Cardiac muscle cell (in vitro differentiated cells and primary cell): ENCODE data around the gene CBY2. TPM values are rescaled to one million over a fixed set of nuclear protein-coding genes. Genes with fewer than 3 reads are reported as not detected.
A peak's percentile ranks its signal among the peaks of the same experiment; 100 is the strongest.

Experiments
- DNase-seq, 2 donors: peaks; one replicate each; pipeline versions ENCODE4 v3.0.0 to v3.0.0-alpha.2; 2010 to 2017; ENCODE audit warnings: low read depth in 1 of 2, low spot score in 1 of 2
- H3K27ac ChIP-seq: fragments of 200-600 bp; sonication (generic); 2 replicates; pipeline ENCODE4 v1.5.1; 2016
- H3K27me3 ChIP-seq: fragments of 200-600 bp; sonication (generic); 2 replicates; pipeline ENCODE4 v1.6.0; 2016; ENCODE audit warnings: control low read depth
- H3K36me3 ChIP-seq: fragments of 200-600 bp; sonication (generic); 2 replicates; pipeline ENCODE4 v1.5.1; 2016; ENCODE audit warnings: control low read depth
- H3K4me1 ChIP-seq: fragments of 200-600 bp; sonication (generic); 2 replicates; pipeline ENCODE4 v1.8.1; 2017; ENCODE audit warnings: low read depth, mild to moderate bottlenecking, mixed run types
- H3K4me3 ChIP-seq: fragments of 200-600 bp; sonication (generic); 2 replicates; pipeline ENCODE4 v1.5.1; 2016; ENCODE audit warnings: mild to moderate bottlenecking
- H3K9me3 ChIP-seq: fragments of 200-600 bp; sonication (generic); 2 replicates; pipeline ENCODE4 v1.5.1; 2017; ENCODE audit warnings: low read depth, mild to moderate bottlenecking, control low read depth
- polyA plus RNA-seq: library from polyadenylated mRNA; unstranded; fragments of >200 nt; fragmentation: Nextera tagmentation; extraction: Ambion mirVana; gene quantifications from 2 replicates; pipeline ENCODE4 v1.2.1, GENCODE V29; 2016
- total RNA-seq: library from RNA; depleted of rRNA; stranded (reverse); fragments of >200 nt; gene quantifications from 2 replicates; pipeline ENCODE4 v1.2.3, GENCODE V29; 2016
- TF ChIP-seq, protein P1 (sequence below): IDR thresholded peaks from 2 replicates; pipeline ENCODE4 v1.5.1; 2012; ENCODE audit warnings: low read depth, mild to moderate bottlenecking, low read length

Gene CBY2
- total and polyA plus RNA-seq, 2 experiments from 2014 or later = 0.35 TPM; not detected in 1

DNA sequence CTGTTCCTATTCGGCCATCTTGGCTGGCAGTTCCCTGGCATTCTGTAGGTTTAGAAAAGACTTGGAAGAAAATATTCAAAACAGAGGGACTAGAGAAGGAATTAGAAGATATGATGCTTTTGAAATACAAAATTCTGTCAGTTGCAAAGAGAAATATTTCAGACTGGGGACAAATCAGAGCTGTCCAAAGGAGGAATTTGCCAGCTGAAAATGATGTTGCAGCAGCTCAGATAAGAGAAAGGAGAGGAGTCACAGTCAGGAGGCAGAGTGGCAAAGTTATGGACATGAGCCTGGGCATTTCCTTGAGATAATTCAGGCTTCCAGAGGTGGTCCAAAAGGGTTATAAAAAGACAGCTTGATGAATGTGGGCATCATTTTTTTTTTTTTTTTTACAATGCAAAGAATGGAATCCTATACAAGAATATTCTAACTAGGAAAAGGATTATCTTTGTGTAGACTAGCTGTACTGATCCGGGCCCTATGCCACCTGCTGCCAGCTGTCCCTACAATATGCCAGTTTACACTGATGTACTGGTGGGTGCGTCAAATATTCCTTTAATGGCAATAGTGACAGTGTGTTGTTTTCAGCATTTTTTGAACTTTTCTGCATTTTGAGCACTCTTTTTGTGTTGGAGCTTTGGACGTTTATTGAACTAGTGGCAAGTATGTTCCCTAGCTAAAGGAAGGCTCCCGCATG is 31.8 kb upstream of the CBY2 start:
- Histone ChIP-seq H3K4me3 (no peak overlapping the region), H3K36me3 (no peaks in the 10 kb centered on the region), H3K4me1 (peaks cover 36% of the 10 kb centered on the region), H3K27ac (no peak overlapping the region), H3K9me3 (no peaks in the 10 kb centered on the region), H3K27me3 (no peaks in the 10 kb centered on the region)
- TF ChIP-seq, protein P1, sequence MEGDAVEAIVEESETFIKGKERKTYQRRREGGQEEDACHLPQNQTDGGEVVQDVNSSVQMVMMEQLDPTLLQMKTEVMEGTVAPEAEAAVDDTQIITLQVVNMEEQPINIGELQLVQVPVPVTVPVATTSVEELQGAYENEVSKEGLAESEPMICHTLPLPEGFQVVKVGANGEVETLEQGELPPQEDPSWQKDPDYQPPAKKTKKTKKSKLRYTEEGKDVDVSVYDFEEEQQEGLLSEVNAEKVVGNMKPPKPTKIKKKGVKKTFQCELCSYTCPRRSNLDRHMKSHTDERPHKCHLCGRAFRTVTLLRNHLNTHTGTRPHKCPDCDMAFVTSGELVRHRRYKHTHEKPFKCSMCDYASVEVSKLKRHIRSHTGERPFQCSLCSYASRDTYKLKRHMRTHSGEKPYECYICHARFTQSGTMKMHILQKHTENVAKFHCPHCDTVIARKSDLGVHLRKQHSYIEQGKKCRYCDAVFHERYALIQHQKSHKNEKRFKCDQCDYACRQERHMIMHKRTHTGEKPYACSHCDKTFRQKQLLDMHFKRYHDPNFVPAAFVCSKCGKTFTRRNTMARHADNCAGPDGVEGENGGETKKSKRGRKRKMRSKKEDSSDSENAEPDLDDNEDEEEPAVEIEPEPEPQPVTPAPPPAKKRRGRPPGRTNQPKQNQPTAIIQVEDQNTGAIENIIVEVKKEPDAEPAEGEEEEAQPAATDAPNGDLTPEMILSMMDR = no peak
- no peak for DNase-seq

DNA sequence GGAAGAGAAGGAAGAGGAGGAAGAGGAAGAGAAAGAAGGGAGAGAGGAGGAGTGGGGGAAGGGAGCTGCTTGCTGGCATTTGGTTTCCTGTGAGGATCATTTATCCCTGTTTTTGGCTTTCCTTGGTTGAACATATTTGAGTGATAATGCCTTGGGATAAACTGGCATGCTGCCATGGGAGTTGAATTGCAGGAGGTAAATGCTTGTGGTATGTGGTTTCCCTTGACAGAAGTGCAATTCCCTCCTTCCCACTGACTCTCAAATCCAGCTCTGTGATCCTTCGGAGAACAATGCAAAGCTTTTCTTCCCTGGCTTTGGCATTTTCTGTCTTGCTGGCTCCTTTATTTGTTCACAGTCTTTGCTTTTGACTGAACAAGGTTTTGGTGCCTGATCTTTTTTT is 27.2 kb upstream of the CBY2 start:
- H3K4me3 ChIP-seq = no peak overlapping the region
- H3K4me1 ChIP-seq = peaks cover 48% of the 10 kb centered on the region
- no peaks in the 10 kb centered on the region for H3K9me3 ChIP-seq
- no peaks in the 10 kb centered on the region for H3K27me3 ChIP-seq
- TF ChIP-seq, protein P1 = no peak
- DNase-seq = peak; percentile 46 to 92
- H3K36me3 ChIP-seq = no peaks in the 10 kb centered on the region
- H3K27ac ChIP-seq = no peak overlapping the region

DNA sequence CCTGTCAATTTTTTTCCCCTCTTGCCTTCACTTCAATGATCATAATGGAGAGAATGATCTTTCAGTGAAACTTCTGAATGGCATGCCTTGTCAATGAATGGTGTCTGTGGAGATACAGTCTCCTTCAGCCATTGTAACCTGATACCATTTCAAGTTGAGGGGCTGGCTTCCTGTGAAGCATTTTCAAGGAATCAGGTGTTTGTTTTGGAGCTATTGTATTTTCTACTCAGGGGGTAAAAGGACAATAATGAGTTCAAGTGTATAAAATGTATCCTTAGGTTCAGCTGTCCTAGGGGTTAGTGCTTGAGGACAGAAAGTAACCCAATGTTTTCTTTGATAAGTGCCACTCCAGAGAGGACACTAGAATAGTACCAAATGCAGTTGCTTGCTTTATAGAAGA is 23.8 kb upstream of the CBY2 start:
- Histone ChIP-seq H3K4me3 (no peak overlapping the region), H3K27me3 (no peaks in the 10 kb centered on the region), H3K9me3 (no peaks in the 10 kb centered on the region), H3K4me1 (peaks cover 22% of the 10 kb centered on the region), H3K36me3 (no peaks in the 10 kb centered on the region), H3K27ac (no peak overlapping the region)
- TF ChIP-seq, protein P1 = no peak
- no peak for DNase-seq

DNA sequence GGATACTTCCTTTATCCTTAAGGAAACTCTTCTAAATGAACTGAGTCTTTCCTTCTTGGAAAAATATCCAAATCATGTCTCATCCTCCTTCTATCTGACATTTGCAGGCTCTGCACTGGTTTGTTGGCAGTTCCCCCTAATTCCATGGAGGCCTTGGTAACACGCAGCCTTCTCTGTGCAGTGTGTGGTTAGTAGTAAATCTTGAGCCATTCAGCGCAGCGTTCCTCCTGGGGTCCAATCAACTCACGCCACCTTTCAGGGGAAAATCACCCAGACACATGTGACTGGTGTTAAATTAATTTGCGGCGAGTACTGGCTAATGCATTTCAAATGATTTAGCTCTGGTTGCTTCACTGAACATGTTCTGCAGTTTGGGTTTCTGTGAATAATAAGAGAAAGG is 21.0 kb upstream of the CBY2 start:
- Histone ChIP-seq H3K27ac (no peak overlapping the region), H3K4me3 (no peak overlapping the region), H3K36me3 (no peaks in the 10 kb centered on the region), H3K4me1 (peaks cover 14% of the 10 kb centered on the region), H3K27me3 (no peaks in the 10 kb centered on the region), H3K9me3 (no peaks in the 10 kb centered on the region)
- no peak for DNase-seq
- TF ChIP-seq, protein P1 = no peak

DNA sequence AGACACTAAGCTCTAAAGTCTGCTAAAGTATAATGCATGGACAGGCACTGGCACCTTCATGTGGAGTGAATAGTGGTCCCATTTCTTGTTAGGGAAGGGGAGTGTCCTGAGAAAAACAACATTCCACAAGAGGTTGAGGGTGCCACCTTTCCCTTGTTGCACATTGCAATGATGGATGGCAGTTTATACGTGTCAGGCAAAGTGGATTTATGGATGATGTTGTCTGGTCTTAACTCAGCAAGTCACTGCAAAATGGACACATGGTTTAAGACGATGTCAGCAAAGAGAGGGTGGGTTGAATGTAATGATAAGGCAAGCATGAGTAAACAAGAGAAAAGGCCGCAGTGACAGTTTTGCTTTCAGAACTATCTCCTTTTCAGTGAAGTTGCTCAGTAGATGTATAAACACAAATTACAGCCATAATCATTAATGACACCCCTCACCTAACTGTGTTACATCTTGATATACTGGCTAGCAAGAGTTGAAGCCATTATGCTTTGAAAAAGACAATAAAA is 19.6 kb upstream of the CBY2 start:
- H3K9me3 ChIP-seq = no peaks in the 10 kb centered on the region
- no peak overlapping the region for H3K4me3 ChIP-seq
- no peak for DNase-seq
- peaks cover 8% of the 10 kb centered on the region for H3K4me1 ChIP-seq
- TF ChIP-seq, protein P1 = no peak
- no peak overlapping the region for H3K27ac ChIP-seq
- no peaks in the 10 kb centered on the region for H3K27me3 ChIP-seq
- H3K36me3 ChIP-seq = no peaks in the 10 kb centered on the region
